Panc1 (cell line): Measurements from ENCODE around the gene DBH. TPM values are rescaled to one million over a fixed set of nuclear protein-coding genes. Genes with fewer than 3 reads are reported as not detected.

ENCODE experiments used
- ATAC-seq: fragments of 200-7000 bp; cut with Tn5 transposase; 2 replicates; pipeline ENCODE4 v1.9.1; 2020; ENCODE audit warnings: mild to moderate bottlenecking, moderate library complexity
- BruUV-seq: library from RNA; stranded (reverse); fragments of 400-500 nt; replicated peaks from 2 replicates; lab custom pipeline; 2021; lab: Mats Ljungman, UMichigan
- CTCF ChIA-PET: fragments of 300-600 bp; sonication (Branson Sonifier 250); formaldehyde crosslinking; loops from one replicate; lab custom pipeline; 2022; ENCODE audit warnings: antibody characterized with exemption; lab: Charles Lee
- POLR2A ChIA-PET: fragments of 300-600 bp; sonication (Branson Sonifier 250); formaldehyde crosslinking; loops from one replicate; lab custom pipeline; 2022; ENCODE audit warnings: antibody characterized with exemption; lab: Charles Lee
- DNase-seq: peaks from one replicate; pipeline ENCODE4 v3.0.0-alpha.2; 2010; ENCODE audit warnings: low read depth, low spot score
- H3K27ac ChIP-seq: 2 replicates; pipeline ENCODE4 v1.5.1; 2011; ENCODE audit warnings: mild to moderate bottlenecking, low read length, inconsistent platforms
- H3K27me3 ChIP-seq: fragments of 200-500 bp; sonication (Bioruptor generic); 2 replicates; pipeline ENCODE4 v1.6.0; 2014; ENCODE audit warnings: low read length, inconsistent platforms; ENCODE audit not compliant: control insufficient read depth, insufficient read depth
- H3K36me3 ChIP-seq: fragments of 200-500 bp; sonication (Bioruptor generic); 2 replicates; pipeline ENCODE4 v1.5.1; 2014; ENCODE audit warnings: inconsistent platforms, mild to moderate bottlenecking, low read length, moderate library complexity; ENCODE audit not compliant: control insufficient read depth, insufficient read depth
- H3K4me1 ChIP-seq: 2 replicates; pipeline ENCODE4 v1.5.1; 2011; ENCODE audit warnings: inconsistent platforms, mild to moderate bottlenecking, low read length, moderate library complexity; ENCODE audit not compliant: control insufficient read depth, insufficient read depth
- H3K4me3 ChIP-seq, 2 experiments: 2 replicates each; pipeline ENCODE4 v1.5.1; 2011 to 2012; ENCODE audit warnings: low read depth in 2 of 2, low read length in 2 of 2, mild to moderate bottlenecking in 2 of 2, inconsistent platforms in 1 of 2, moderate library complexity in 1 of 2
- H3K9me3 ChIP-seq: fragments of 200-500 bp; sonication (Bioruptor generic); 2 replicates; pipeline ENCODE4 v1.5.1; 2014; ENCODE audit warnings: low read depth, mild to moderate bottlenecking, inconsistent platforms, low read length, moderate library complexity; ENCODE audit not compliant: control insufficient read depth, insufficient read depth
- CTCF ChIP-seq: fragments of 450-650 bp; IDR thresholded peaks from 2 replicates; pipeline ENCODE4 v1.5.1; 2017; ENCODE audit warnings: mild to moderate bottlenecking
- POLR2AphosphoS5 ChIP-seq: IDR thresholded peaks from 2 replicates; pipeline ENCODE4 v1.6.1; 2012; ENCODE audit warnings: mild to moderate bottlenecking, low read depth, low read length, moderate library complexity
- SIN3A ChIP-seq: IDR thresholded peaks from 2 replicates; pipeline ENCODE4 v1.6.1; 2012; ENCODE audit warnings: low read depth, mild to moderate bottlenecking, low read length, moderate library complexity, borderline replicate concordance; ENCODE audit not compliant: insufficient read depth
- TCF7L2 ChIP-seq: IDR thresholded peaks from 2 replicates; pipeline ENCODE4 v1.6.1; 2011; ENCODE audit warnings: mild to moderate bottlenecking, low read depth, low read length, inconsistent platforms
- in situ Hi-C: cut with HindIII; loops from 2 replicates; pipeline ENCODE4 v1.10.0; 2016; ENCODE audit warnings: low sequenced_read_pairs, low pct_unique_long_range_greater_than_20kb
- intact Hi-C: fragments of 100-400 bp; cut with micrococcal nuclease; formaldehyde crosslinking; loops from one replicate; pipeline ENCODE4 v1.10.0; 2022; ENCODE audit not compliant: unreplicated experiment
- total RNA-seq: library from RNA; stranded (reverse); gene quantifications from one replicate; pipeline ENCODE4 v1.2.1, GENCODE V29; 2021; ENCODE audit not compliant: unreplicated experiment
- TF ChIP-seq, protein P1 (sequence below), 2 experiments: IDR thresholded peaks; 2 replicates each; pipeline ENCODE4 v1.6.1; 2011 to 2012; ENCODE audit warnings: low read depth in 2 of 2, control low read depth in 1 of 2, low read length in 1 of 2, mild to moderate bottlenecking in 1 of 2, moderate library complexity in 1 of 2; ENCODE audit not compliant: insufficient read depth in 1 of 2

Gene DBH
- total RNA-seq, 1 experiment from 2014 or later, result not detected

GRCh38 chr9:133706307-133707050, 70.3 kb downstream of the DBH start:
- BruUV-seq, result no TSS peak

DNA sequence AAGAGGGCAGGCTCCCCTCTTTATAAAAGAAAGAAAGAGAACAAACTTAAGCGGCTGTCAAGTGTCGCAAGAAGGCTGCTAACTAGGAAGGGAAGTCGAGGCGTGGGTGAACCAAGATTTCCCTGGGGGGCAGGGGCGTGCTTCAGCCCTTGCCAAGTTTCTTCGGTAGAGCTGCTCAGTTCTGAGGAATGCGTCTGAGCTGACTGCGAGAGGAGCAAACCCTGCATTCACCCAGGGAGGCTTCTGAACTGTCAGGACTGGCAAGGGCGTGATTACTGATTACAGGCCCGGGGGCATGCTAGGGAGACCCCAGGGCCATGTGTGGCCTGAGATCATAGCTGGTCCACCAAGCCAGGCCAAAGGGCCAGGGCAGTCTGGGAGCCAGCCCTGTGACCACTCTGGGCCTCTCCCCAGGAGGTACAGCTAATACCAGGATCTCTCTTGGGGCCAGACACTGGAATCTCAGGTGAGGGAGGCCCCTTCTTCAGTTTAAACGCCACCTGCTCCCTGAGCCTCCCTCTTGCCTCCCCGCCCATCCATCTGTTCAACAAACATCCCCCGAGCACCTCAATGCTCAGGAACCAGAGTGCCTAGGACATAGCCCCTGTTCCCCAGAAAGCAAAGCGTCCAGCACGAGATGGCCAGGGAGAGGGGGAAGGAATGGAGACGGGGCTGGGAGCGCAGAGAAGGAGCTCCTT, 71.1 kb downstream of the DBH start:
- no peak for DNase-seq
- Histone ChIP-seq H3K27ac (no peak overlapping the region), H3K27me3 (no peaks in the 10 kb centered on the region), H3K4me1 (no peaks in the 10 kb centered on the region; the same call in 1 of the 2 replicates), H3K36me3 (no peaks in the 10 kb centered on the region), H3K9me3 (no peaks in the 10 kb centered on the region), H3K4me3 (no peak overlapping the region)
- in situ Hi-C loops, result no loop called here
- no peak for TF ChIP-seq SIN3A
- POLR2A ChIA-PET, result no interaction called here
- no peak for ATAC-seq
- intact Hi-C loops, result no loop called here
- BruUV-seq, result no TSS peak
- CTCF ChIA-PET, result no interaction called here

More at GRCh38 chr9:133706307-133707050, 70.3 kb downstream of the DBH start:
- intact Hi-C loops (no loop called here), in situ Hi-C loops (no loop called here)
- ATAC-seq, result no peak
- POLR2A ChIA-PET, result no interaction called here
- no peaks in the 10 kb centered on the region for H3K9me3 ChIP-seq
- CTCF ChIA-PET, result no interaction called here
- H3K27ac ChIP-seq, result no peak overlapping the region
- TF ChIP-seq POLR2AphosphoS5, result no peak
- TF ChIP-seq TCF7L2, result no peak
- no peak for TF ChIP-seq CTCF
- TF ChIP-seq SIN3A, result no peak
- H3K27me3 ChIP-seq, result no peaks in the 10 kb centered on the region
- no peaks in the 10 kb centered on the region; the same call in 1 of the 2 replicates for H3K4me1 ChIP-seq
- H3K4me3 ChIP-seq, result no peak overlapping the region
- no peak for DNase-seq
- no peaks in the 10 kb centered on the region for H3K36me3 ChIP-seq

DNA sequence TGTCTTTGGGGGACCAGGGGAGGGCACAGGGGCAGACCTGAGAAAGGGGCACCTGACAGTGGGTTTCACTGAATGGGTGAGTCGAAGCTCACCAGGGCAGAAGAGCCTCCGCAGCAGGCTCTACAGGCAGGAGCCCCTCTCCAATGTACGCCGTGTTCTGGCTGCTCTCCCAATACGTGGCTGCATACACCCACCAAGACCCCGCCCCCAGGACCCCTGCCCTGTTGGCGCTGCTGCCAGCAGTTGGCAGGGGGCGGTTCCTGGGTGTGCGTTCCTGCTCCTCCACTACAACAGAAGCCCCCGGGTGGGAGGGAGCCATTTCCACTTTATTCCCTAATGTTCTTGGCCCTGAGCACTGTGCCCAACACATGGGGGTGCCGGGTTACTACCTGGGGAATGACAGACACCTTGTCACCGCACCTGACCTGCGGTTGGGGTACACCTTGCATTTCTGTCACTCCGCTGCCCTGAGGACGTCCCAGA, 71.6 kb downstream of the DBH start:
- intact Hi-C loops, result no loop called here
- H3K4me1 ChIP-seq, result no peaks in the 10 kb centered on the region; the same call in 1 of the 2 replicates
- POLR2A ChIA-PET, result no interaction called here
- CTCF ChIA-PET, result no interaction called here
- in situ Hi-C loops, result no loop called here
- DNase-seq (no peak), ATAC-seq (no peak)
- no peaks in the 10 kb centered on the region for H3K36me3 ChIP-seq
- no peak overlapping the region for H3K4me3 ChIP-seq
- no peak overlapping the region for H3K27ac ChIP-seq
- no peaks in the 10 kb centered on the region for H3K27me3 ChIP-seq
- TF ChIP-seq TCF7L2 (no peak), POLR2AphosphoS5 (no peak), SIN3A (no peak), CTCF (no peak)
- TF ChIP-seq, protein P1, sequence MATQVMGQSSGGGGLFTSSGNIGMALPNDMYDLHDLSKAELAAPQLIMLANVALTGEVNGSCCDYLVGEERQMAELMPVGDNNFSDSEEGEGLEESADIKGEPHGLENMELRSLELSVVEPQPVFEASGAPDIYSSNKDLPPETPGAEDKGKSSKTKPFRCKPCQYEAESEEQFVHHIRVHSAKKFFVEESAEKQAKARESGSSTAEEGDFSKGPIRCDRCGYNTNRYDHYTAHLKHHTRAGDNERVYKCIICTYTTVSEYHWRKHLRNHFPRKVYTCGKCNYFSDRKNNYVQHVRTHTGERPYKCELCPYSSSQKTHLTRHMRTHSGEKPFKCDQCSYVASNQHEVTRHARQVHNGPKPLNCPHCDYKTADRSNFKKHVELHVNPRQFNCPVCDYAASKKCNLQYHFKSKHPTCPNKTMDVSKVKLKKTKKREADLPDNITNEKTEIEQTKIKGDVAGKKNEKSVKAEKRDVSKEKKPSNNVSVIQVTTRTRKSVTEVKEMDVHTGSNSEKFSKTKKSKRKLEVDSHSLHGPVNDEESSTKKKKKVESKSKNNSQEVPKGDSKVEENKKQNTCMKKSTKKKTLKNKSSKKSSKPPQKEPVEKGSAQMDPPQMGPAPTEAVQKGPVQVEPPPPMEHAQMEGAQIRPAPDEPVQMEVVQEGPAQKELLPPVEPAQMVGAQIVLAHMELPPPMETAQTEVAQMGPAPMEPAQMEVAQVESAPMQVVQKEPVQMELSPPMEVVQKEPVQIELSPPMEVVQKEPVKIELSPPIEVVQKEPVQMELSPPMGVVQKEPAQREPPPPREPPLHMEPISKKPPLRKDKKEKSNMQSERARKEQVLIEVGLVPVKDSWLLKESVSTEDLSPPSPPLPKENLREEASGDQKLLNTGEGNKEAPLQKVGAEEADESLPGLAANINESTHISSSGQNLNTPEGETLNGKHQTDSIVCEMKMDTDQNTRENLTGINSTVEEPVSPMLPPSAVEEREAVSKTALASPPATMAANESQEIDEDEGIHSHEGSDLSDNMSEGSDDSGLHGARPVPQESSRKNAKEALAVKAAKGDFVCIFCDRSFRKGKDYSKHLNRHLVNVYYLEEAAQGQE (IDR thresholded peaks at IDR 0.05; ENCODE audit: insufficient read depth in 1 of 2, low read depth in 2 of 2, low read length in 1 of 2), result no peak
- no peaks in the 10 kb centered on the region for H3K9me3 ChIP-seq
- no TSS peak for BruUV-seq
